Stimulated activated CD8-positive, alpha-beta memory T cell treated with anti-CD3 and anti-CD28 coated beads, Interleukin-12 subunit alpha, Interleukin-12 subunit beta, amount 100 ng/mL, for 4 hours (primary cell): ENCODE results near the gene SP2.
A peak's percentile ranks its signal among the peaks of the same experiment; 100 is the strongest.

Experiments used
- DNase-seq: peaks from one replicate; pipeline ENCODE4 v3.0.0-alpha.2; 2020; ENCODE audit warnings: low read depth

The SP2 gene

GRCh38 chr17:47889734-47890529 is 6.1 kb upstream of the SP2 start:
- peak; percentile 77 for DNase-seq

- no peak for DNase-seq
Observed at GRCh38 chr17:47891545-47892088, 4.4 kb upstream of the SP2 start.

GRCh38 chr17:47894498-47895346 is 1.3 kb upstream of the SP2 start:
- no peak for DNase-seq

- DNase-seq = no peak
Observed at GRCh38 chr17:47895347-47895855, 635 bp upstream of the SP2 start.

GRCh38 chr17:47896672-47897490 is 845 bp downstream of the SP2 start:
- DNase-seq = no peak

GRCh38 chr17:47897561-47897960 is 1.5 kb downstream of the SP2 start:
- no peak for DNase-seq

GRCh38 chr17:47898241-47898640 is 2.2 kb downstream of the SP2 start:
- DNase-seq = no peak

- no peak for DNase-seq
Observed at GRCh38 chr17:47899643-47900042, 3.6 kb downstream of the SP2 start.

GRCh38 chr17:47901423-47901822 is 5.4 kb downstream of the SP2 start:
- no peak for DNase-seq

- no peak for DNase-seq
Observed at GRCh38 chr17:47902039-47902744, 6.2 kb downstream of the SP2 start.

GRCh38 chr17:47905221-47905733 is 9.2 kb downstream of the SP2 start:
- DNase-seq = no peak

GRCh38 chr17:47906443-47906842 is 10.4 kb downstream of the SP2 start:
- DNase-seq = no peak

- DNase-seq = no peak
Observed at GRCh38 chr17:47907932-47908562, 12.0 kb downstream of the SP2 start.

GRCh38 chr17:47913050-47913449 is 17.0 kb downstream of the SP2 start:
- DNase-seq = no peak

- DNase-seq = no peak
Observed at GRCh38 chr17:47914306-47914948, 18.4 kb downstream of the SP2 start.

GRCh38 chr17:47915776-47916398 is 19.9 kb downstream of the SP2 start:
- DNase-seq = no peak

- DNase-seq = no peak
Observed at GRCh38 chr17:47916489-47917208, 20.6 kb downstream of the SP2 start.

GRCh38 chr17:47917581-47917980 is 21.5 kb downstream of the SP2 start:
- no peak for DNase-seq

GRCh38 chr17:47918006-47918405 is 22.0 kb downstream of the SP2 start:
- no peak for DNase-seq
